OCI-LY7 (cell line): ENCODE results near the gene USP6NL. TPM values are rescaled to one million over a fixed set of nuclear protein-coding genes. Genes with fewer than 3 reads are reported as not detected.

Experiments used
- BruUV-seq: library from RNA; stranded (reverse); fragments of 400-500 nt; replicated peaks from 2 replicates; lab custom pipeline; 2021; lab: Mats Ljungman, UMichigan
- CTCF ChIA-PET: fragments of 300-600 bp; sonication (Branson Sonifier 250); formaldehyde crosslinking; loops from one replicate; lab custom pipeline; 2022; ENCODE audit warnings: antibody characterized with exemption; ENCODE audit not compliant: unreplicated experiment; lab: Charles Lee
- POLR2A ChIA-PET: fragments of 300-600 bp; sonication (Branson Sonifier 250); formaldehyde crosslinking; loops from one replicate; lab custom pipeline; 2022; ENCODE audit warnings: antibody characterized with exemption; lab: Charles Lee
- DNase-seq: peaks from one replicate; pipeline ENCODE4 v3.0.0-alpha.2; 2015; ENCODE audit warnings: low spot score
- H2AFZ ChIP-seq: fragments of 200-600 bp; sonication (generic), shearing (Covaris generic); 2 replicates; pipeline ENCODE4 v1.6.1; 2014; ENCODE audit warnings: mild to moderate bottlenecking, antibody characterized with exemption, low read length, moderate library complexity
- H3K27ac ChIP-seq: fragments of 200-600 bp; sonication (generic); 2 replicates; pipeline ENCODE4 v1.5.1; 2014; ENCODE audit warnings: mixed run types, low read depth, mild to moderate bottlenecking, moderate library complexity, low read length, inconsistent platforms; ENCODE audit not compliant: poor library complexity, severe bottlenecking
- H3K36me3 ChIP-seq: fragments of 200-600 bp; sonication (generic); 2 replicates; pipeline ENCODE4 v1.6.1; 2014; ENCODE audit warnings: mild to moderate bottlenecking, antibody characterized with exemption, low read length, moderate library complexity, mixed read lengths; ENCODE audit not compliant: insufficient read depth
- H3K4me1 ChIP-seq: fragments of 200-600 bp; sonication (generic); 2 replicates; pipeline ENCODE4 v1.5.1; 2014; ENCODE audit warnings: mild to moderate bottlenecking, low read length; ENCODE audit not compliant: insufficient read depth, poor library complexity, severe bottlenecking
- H3K4me2 ChIP-seq: fragments of 200-600 bp; sonication (generic); 2 replicates; pipeline ENCODE4 v1.6.1; 2014; ENCODE audit warnings: mild to moderate bottlenecking, low read length
- H3K4me3 ChIP-seq: fragments of 200-600 bp; sonication (generic); 2 replicates; pipeline ENCODE4 v1.5.1; 2014; ENCODE audit warnings: mild to moderate bottlenecking, low read depth, low read length; ENCODE audit not compliant: poor library complexity, severe bottlenecking
- H3K79me2 ChIP-seq: fragments of 200-600 bp; sonication (generic); 2 replicates; pipeline ENCODE4 v1.6.1; 2016; ENCODE audit warnings: low read depth, mild to moderate bottlenecking, low read length, moderate library complexity, mixed read lengths; ENCODE audit not compliant: insufficient read depth
- H3K9me2 ChIP-seq: fragments of 200-600 bp; sonication (generic); 2 replicates; pipeline ENCODE4 v1.6.1; 2016; ENCODE audit warnings: mild to moderate bottlenecking, low read length, mixed read lengths; ENCODE audit not compliant: insufficient read depth
- H3K9me3 ChIP-seq: fragments of 200-600 bp; sonication (generic); 2 replicates; pipeline ENCODE4 v1.6.1; 2014; ENCODE audit warnings: mild to moderate bottlenecking, mixed run types, low read length, mixed read lengths
- H4K20me1 ChIP-seq: fragments of 200-600 bp; sonication (generic); 2 replicates; pipeline ENCODE4 v1.6.1; 2014; ENCODE audit warnings: mild to moderate bottlenecking, antibody characterized with exemption, low read length, moderate library complexity, mixed read lengths; ENCODE audit not compliant: insufficient read depth
- CTCF ChIP-seq: fragments of 200-600 bp; sonication (generic); conservative IDR thresholded peaks from 2 replicates; pipeline ENCODE4 v1.5.1; 2014; ENCODE audit warnings: mild to moderate bottlenecking, antibody characterized with exemption, low read length, moderate library complexity, mixed read lengths
- EZH2phosphoT487 ChIP-seq: fragments of 200-600 bp; sonication (generic); IDR thresholded peaks from 2 replicates; pipeline ENCODE4 v1.6.1; 2018; ENCODE audit warnings: low read depth, borderline replicate concordance, mild to moderate bottlenecking, mixed run types, antibody characterized with exemption, low read length, moderate library complexity, mixed read lengths
- intact Hi-C: fragments of 100-400 bp; cut with micrococcal nuclease; formaldehyde crosslinking; loops from one replicate; pipeline ENCODE4 v1.10.0; 2022; ENCODE audit not compliant: unreplicated experiment
- total RNA-seq, 2 experiments: library from RNA; depleted of rRNA in 1 of 2; stranded (reverse); fragments of >200 nt in 1 of 2; shearing (Covaris generic) in 1 of 2; gene quantifications; 2 replicates each; pipeline ENCODE4 v1.2.3, GENCODE V29; 2014 to 2022

Gene USP6NL
- total RNA-seq, 2 experiments from 2014 or later: 41.7 to 59.7 TPM

- intact Hi-C loops: no loop called here
- no peak overlapping the region for H3K4me2 ChIP-seq
- H3K4me1 ChIP-seq: peaks cover 25% of the 10 kb centered on the region
- H2AFZ ChIP-seq: no peak overlapping the region
- ChIA-PET CTCF (no interaction called here), POLR2A (interaction anchor here (0.6 kb wide), 1 partner anchor 120 kb away, joined by 3 read pairs; no protein-coding TSS in a partner anchor)
- H3K36me3 ChIP-seq: peaks cover 67% of the 10 kb centered on the region
- TF ChIP-seq EZH2phosphoT487: no peak
- no peak for TF ChIP-seq CTCF
- DNase-seq: no peak
- no peaks in the 10 kb centered on the region for H3K9me2 ChIP-seq
- H3K4me3 ChIP-seq: no peak overlapping the region
- peaks cover 18% of the 10 kb centered on the region; the same call in 1 of the 2 replicates for H3K79me2 ChIP-seq
- no peak overlapping the region for H3K27ac ChIP-seq
- no peaks in the 10 kb centered on the region for H4K20me1 ChIP-seq
- H3K9me3 ChIP-seq: no peaks in the 10 kb centered on the region
- BruUV-seq: no TSS peak
These were observed 98.9 kb downstream of the USP6NL start for GRCh38 chr10:11512596-11512995.

GRCh38 chr10:11511321-11511720 lies 100.1 kb downstream of the USP6NL start:
- no TSS peak for BruUV-seq
- Histone ChIP-seq H3K9me2 (no peaks in the 10 kb centered on the region), H3K4me2 (no peak overlapping the region), H3K79me2 (peaks cover 6% of the 10 kb centered on the region; the same call in 1 of the 2 replicates), H2AFZ (no peak overlapping the region), H3K9me3 (no peaks in the 10 kb centered on the region), H3K4me1 (peaks cover 12% of the 10 kb centered on the region), H3K36me3 (peaks cover 73% of the 10 kb centered on the region), H3K4me3 (no peak overlapping the region), H4K20me1 (no peaks in the 10 kb centered on the region), H3K27ac (no peak overlapping the region)
- DNase-seq: no peak
- TF ChIP-seq CTCF (no peak), EZH2phosphoT487 (no peak)
- CTCF ChIA-PET: no interaction called here
- intact Hi-C loops: no loop called here
- POLR2A ChIA-PET: interaction anchor here (0.9 kb wide), 1 partner anchor 37 kb away, joined by 3 read pairs; no protein-coding TSS in a partner anchor

- no peak for DNase-seq
- Histone ChIP-seq H3K36me3 (peaks cover 73% of the 10 kb centered on the region), H4K20me1 (no peaks in the 10 kb centered on the region), H3K79me2 (peaks cover under 1% of the 10 kb centered on the region; the same call in 1 of the 2 replicates), H3K4me1 (peaks cover 6% of the 10 kb centered on the region), H3K4me3 (no peak overlapping the region), H3K4me2 (no peak overlapping the region), H3K27ac (no peak overlapping the region), H3K9me2 (no peaks in the 10 kb centered on the region), H2AFZ (no peak overlapping the region), H3K9me3 (no peaks in the 10 kb centered on the region)
- intact Hi-C loops: no loop called here
- ChIA-PET CTCF (no interaction called here), POLR2A (no interaction called here)
- TF ChIP-seq EZH2phosphoT487: no peak
- TF ChIP-seq CTCF: no peak
- no TSS peak for BruUV-seq
These were observed 100.7 kb downstream of the USP6NL start for GRCh38 chr10:11510736-11511135.
